Memory B cell (primary cell): ENCODE results near the gene ISYNA1.

Experiments
- ATAC-seq: fragments of 150-1000 bp; cut with Tn5 transposase; 2 replicates; pipeline ENCODE4 v1.10.0; 2021; ENCODE audit warnings: low read depth, mild to moderate bottlenecking, moderate library complexity
- DNase-seq, 2 donors: peaks; one replicate each; pipeline ENCODE4 v3.0.0; 2022; ENCODE audit warnings: low spot score in 2 of 2
- H3K27ac Mint-ChIP-seq: one replicate; pipeline ENCODE4 v1.8.0; 2022; ENCODE audit warnings: mild to moderate bottlenecking, moderate library complexity, mixed read lengths
- H3K27me3 Mint-ChIP-seq: one replicate; pipeline ENCODE4 v1.8.0; 2022; ENCODE audit warnings: mixed read lengths
- H3K36me3 Mint-ChIP-seq: one replicate; pipeline ENCODE4 v1.8.0; 2022; ENCODE audit warnings: mild to moderate bottlenecking, mixed read lengths
- H3K4me1 Mint-ChIP-seq: one replicate; pipeline ENCODE4 v1.8.0; 2022; ENCODE audit warnings: mixed read lengths
- H3K4me3 Mint-ChIP-seq: one replicate; pipeline ENCODE4 v1.8.0; 2022; ENCODE audit warnings: mild to moderate bottlenecking, moderate library complexity, mixed read lengths
- H3K9me3 Mint-ChIP-seq: one replicate; pipeline ENCODE4 v1.8.0; 2022; ENCODE audit warnings: mixed read lengths

Gene ISYNA1

GRCh38 chr19:18443831-18444230 is 5.9 kb upstream of the ISYNA1 start:
- peaks cover 11% of the 10 kb centered on the region for H3K36me3 Mint-ChIP-seq

GRCh38 chr19:18443406-18443805 is 5.5 kb upstream of the ISYNA1 start:
- H3K27ac Mint-ChIP-seq = no peak overlapping the region
- H3K36me3 Mint-ChIP-seq = peaks cover 8% of the 10 kb centered on the region

More at GRCh38 chr19:18443831-18444230, 5.9 kb upstream of the ISYNA1 start:
- H3K4me1 Mint-ChIP-seq = peaks cover 22% of the 10 kb centered on the region
- no peaks in the 10 kb centered on the region for H3K27me3 Mint-ChIP-seq
- DNase-seq = no peak
- H3K27ac Mint-ChIP-seq = no peak overlapping the region
- H3K4me3 Mint-ChIP-seq = no peak overlapping the region
- peaks cover 4% of the 10 kb centered on the region for H3K9me3 Mint-ChIP-seq
- ATAC-seq = no peak

GRCh38 chr19:18442941-18443340 is 5.0 kb upstream of the ISYNA1 start:
- Mint-ChIP-seq H3K4me3 (no peak overlapping the region), H3K36me3 (peaks cover 4% of the 10 kb centered on the region)
- ATAC-seq = no peak

More at GRCh38 chr19:18443406-18443805, 5.5 kb upstream of the ISYNA1 start:
- no peak for ATAC-seq
- H3K27me3 Mint-ChIP-seq = no peaks in the 10 kb centered on the region
- H3K9me3 Mint-ChIP-seq = peaks cover 4% of the 10 kb centered on the region
- no peak overlapping the region for H3K4me3 Mint-ChIP-seq
- DNase-seq = no peak
- peaks cover 22% of the 10 kb centered on the region for H3K4me1 Mint-ChIP-seq

GRCh38 chr19:18441804-18442788 is 4.2 kb upstream of the ISYNA1 start:
- Mint-ChIP-seq H3K9me3 (peaks cover 4% of the 10 kb centered on the region), H3K4me3 (no peak overlapping the region), H3K27ac (peak overlapping the region; percentile 70), H3K27me3 (no peaks in the 10 kb centered on the region), H3K4me1 (peaks cover 22% of the 10 kb centered on the region), H3K36me3 (peaks cover 4% of the 10 kb centered on the region)
- DNase-seq = no peak
- ATAC-seq = no peak

More at GRCh38 chr19:18442941-18443340, 5.0 kb upstream of the ISYNA1 start:
- H3K4me1 Mint-ChIP-seq = peaks cover 22% of the 10 kb centered on the region
- peaks cover 4% of the 10 kb centered on the region for H3K9me3 Mint-ChIP-seq
- H3K27ac Mint-ChIP-seq = no peak overlapping the region
- no peak for DNase-seq
- no peaks in the 10 kb centered on the region for H3K27me3 Mint-ChIP-seq

- Mint-ChIP-seq H3K27me3 (no peaks in the 10 kb centered on the region), H3K9me3 (peaks cover 4% of the 10 kb centered on the region), H3K27ac (peak overlapping the region; percentile 70), H3K36me3 (peaks cover 4% of the 10 kb centered on the region), H3K4me1 (peaks cover 25% of the 10 kb centered on the region), H3K4me3 (peak overlapping the region; percentile 5)
- no peak for ATAC-seq
- no peak for DNase-seq
These were observed 3.2 kb upstream of the ISYNA1 start for GRCh38 chr19:18440936-18441803.

GRCh38 chr19:18440415-18440877 is 2.5 kb upstream of the ISYNA1 start:
- H3K27me3 Mint-ChIP-seq = no peaks in the 10 kb centered on the region
- DNase-seq = no peak
- peaks cover 4% of the 10 kb centered on the region for H3K9me3 Mint-ChIP-seq
- peak; percentile 26 for ATAC-seq
- peaks cover 27% of the 10 kb centered on the region for H3K4me1 Mint-ChIP-seq
- no peak overlapping the region for H3K27ac Mint-ChIP-seq
- peaks cover 4% of the 10 kb centered on the region for H3K36me3 Mint-ChIP-seq
- no peak overlapping the region for H3K4me3 Mint-ChIP-seq

GRCh38 chr19:18439910-18440237 is 1.9 kb upstream of the ISYNA1 start:
- no peak for DNase-seq
- peaks cover 4% of the 10 kb centered on the region for H3K36me3 Mint-ChIP-seq
- H3K9me3 Mint-ChIP-seq = peaks cover 4% of the 10 kb centered on the region
- H3K27me3 Mint-ChIP-seq = no peaks in the 10 kb centered on the region
- peaks cover 27% of the 10 kb centered on the region for H3K4me1 Mint-ChIP-seq
- H3K27ac Mint-ChIP-seq = no peak overlapping the region
- no peak overlapping the region for H3K4me3 Mint-ChIP-seq
- ATAC-seq = no peak

- ATAC-seq (peak; percentile 30), DNase-seq (no peak)
- peaks cover 4% of the 10 kb centered on the region for H3K9me3 Mint-ChIP-seq
- peaks cover 4% of the 10 kb centered on the region for H3K36me3 Mint-ChIP-seq
- no peak overlapping the region for H3K4me3 Mint-ChIP-seq
- H3K27me3 Mint-ChIP-seq = no peaks in the 10 kb centered on the region
- no peak overlapping the region for H3K27ac Mint-ChIP-seq
- H3K4me1 Mint-ChIP-seq = peaks cover 30% of the 10 kb centered on the region
These were observed 1.3 kb upstream of the ISYNA1 start for GRCh38 chr19:18439025-18439909.

- Mint-ChIP-seq H3K9me3 (peaks cover 4% of the 10 kb centered on the region), H3K27me3 (no peaks in the 10 kb centered on the region), H3K27ac (no peak overlapping the region), H3K36me3 (peaks cover 4% of the 10 kb centered on the region), H3K4me3 (peak overlapping the region; percentile 39), H3K4me1 (peaks cover 33% of the 10 kb centered on the region)
- no peak for ATAC-seq
- DNase-seq = no peak
These were observed 545 bp upstream of the ISYNA1 start for GRCh38 chr19:18438331-18439024.

GRCh38 chr19:18436671-18437490 is 1.1 kb downstream of the ISYNA1 start:
- Mint-ChIP-seq H3K36me3 (no peaks in the 10 kb centered on the region), H3K4me1 (peaks cover 26% of the 10 kb centered on the region), H3K27me3 (no peaks in the 10 kb centered on the region), H3K9me3 (no peaks in the 10 kb centered on the region), H3K27ac (no peak overlapping the region), H3K4me3 (peak overlapping the region; percentile 79)
- peak in 1 of 2 donors; percentile 60 for DNase-seq
- peak; percentile 45 for ATAC-seq

GRCh38 chr19:18435842-18436670 is 1.9 kb downstream of the ISYNA1 start:
- H3K36me3 Mint-ChIP-seq = no peaks in the 10 kb centered on the region
- no peak overlapping the region for H3K27ac Mint-ChIP-seq
- H3K4me1 Mint-ChIP-seq = peaks cover 23% of the 10 kb centered on the region
- peak overlapping the region; percentile 78 for H3K4me3 Mint-ChIP-seq
- DNase-seq (no peak), ATAC-seq (no peak)
- no peaks in the 10 kb centered on the region for H3K9me3 Mint-ChIP-seq
- H3K27me3 Mint-ChIP-seq = no peaks in the 10 kb centered on the region
